Heart left ventricle (tissue), 13 donors: ENCODE data around the gene RSAD2.

Experiments used
- POLR2A ChIP-seq, 2 donors: fragments of 450-650 bp; IDR thresholded peaks; one replicate each; pipeline ENCODE4 v1.6.1; 2017; ENCODE audit warnings: antibody characterized with exemption in 2 of 2, mild to moderate bottlenecking in 2 of 2, moderate library complexity in 2 of 2
- TF ChIP-seq, protein P1 (sequence below), 12 donors: fragments of 200-600 bp; sonication (generic) in 4 of 12; IDR thresholded peaks; one replicate each; pipeline versions ENCODE4 v1.5.0 to v1.8.0; 2018 to 2022; ENCODE audit warnings: antibody characterized with exemption in 12 of 12, mild to moderate bottlenecking in 5 of 12
- donor health status: ischemic (EF 13 %, LVEDD 7.1; RV severe dilation, severe dysfunction).
- donor health status: DM: no; HTN: yes; CAD: no.
- donor health status: DM: no; HTN: no; CAD: no.
- donor health status: ischemic (EF 25% LVEDD 6.9; RV normal size, moderate dysfunction).
- donor health status: ischemic (EF 25% LVEDD 5.7; RV mildly dilated, moderate dysfunction).
- donor health status: ischemic (EF 35%, LVEDD 5.7; RV mildly dilated, moderate dysfunction).
- donor health status: nonischemic (EF 11% LVEDD 7.7; RV severe dilation, severe dysfunction).
- donor health status: DM: yes; HTN: yes; CAD: no.
- donor health status: PGD.
- donor health status: ischemic (EF 29% LVEDD 5.4; RV normal size, mild dysfunction).
- donor health status: nonischemic (EF 23%, LVEDD 6.1; RV moderate dilation, normal function).

GRCh38 chr2:6911721-6912120 is 34.1 kb downstream of the RSAD2 start:
- TF ChIP-seq, protein P1, sequence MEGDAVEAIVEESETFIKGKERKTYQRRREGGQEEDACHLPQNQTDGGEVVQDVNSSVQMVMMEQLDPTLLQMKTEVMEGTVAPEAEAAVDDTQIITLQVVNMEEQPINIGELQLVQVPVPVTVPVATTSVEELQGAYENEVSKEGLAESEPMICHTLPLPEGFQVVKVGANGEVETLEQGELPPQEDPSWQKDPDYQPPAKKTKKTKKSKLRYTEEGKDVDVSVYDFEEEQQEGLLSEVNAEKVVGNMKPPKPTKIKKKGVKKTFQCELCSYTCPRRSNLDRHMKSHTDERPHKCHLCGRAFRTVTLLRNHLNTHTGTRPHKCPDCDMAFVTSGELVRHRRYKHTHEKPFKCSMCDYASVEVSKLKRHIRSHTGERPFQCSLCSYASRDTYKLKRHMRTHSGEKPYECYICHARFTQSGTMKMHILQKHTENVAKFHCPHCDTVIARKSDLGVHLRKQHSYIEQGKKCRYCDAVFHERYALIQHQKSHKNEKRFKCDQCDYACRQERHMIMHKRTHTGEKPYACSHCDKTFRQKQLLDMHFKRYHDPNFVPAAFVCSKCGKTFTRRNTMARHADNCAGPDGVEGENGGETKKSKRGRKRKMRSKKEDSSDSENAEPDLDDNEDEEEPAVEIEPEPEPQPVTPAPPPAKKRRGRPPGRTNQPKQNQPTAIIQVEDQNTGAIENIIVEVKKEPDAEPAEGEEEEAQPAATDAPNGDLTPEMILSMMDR (IDR thresholded peaks at IDR 0.05): no peak
- no peak for TF ChIP-seq POLR2A (IDR thresholded peaks at IDR 0.05)
